WERI-Rb-1 (cell line): Measurements from ENCODE around the gene TUBB4A.

ENCODE experiments used
- DNase-seq: peaks from one replicate; pipeline ENCODE4 v3.0.0-alpha.2; 2020
- H3K27ac ChIP-seq: fragments of 250-450 bp; sonication (Bioruptor Pico); 2 replicates; pipeline ENCODE4 v1.5.1; 2020; ENCODE audit warnings: mild to moderate bottlenecking, moderate library complexity
- H3K27me3 ChIP-seq: fragments of 250-450 bp; sonication (Bioruptor Pico); 2 replicates; pipeline ENCODE4 v1.5.1; 2021; ENCODE audit warnings: mild to moderate bottlenecking, low read depth, moderate library complexity; ENCODE audit not compliant: insufficient read depth, severe bottlenecking
- H3K36me3 ChIP-seq: fragments of 250-450 bp; sonication (Bioruptor Pico); 2 replicates; pipeline ENCODE4 v1.5.1; 2020; ENCODE audit warnings: mild to moderate bottlenecking, moderate library complexity
- H3K4me3 ChIP-seq: 2 replicates; pipeline ENCODE4 v1.5.1; 2011; ENCODE audit warnings: low read depth, mild to moderate bottlenecking, control low read depth, low read length
- H3K9me3 ChIP-seq: fragments of 250-450 bp; sonication (Bioruptor Pico); 2 replicates; pipeline ENCODE4 v1.5.1; 2021; ENCODE audit warnings: mild to moderate bottlenecking, moderate library complexity; ENCODE audit not compliant: severe bottlenecking
- CTCF ChIP-seq: IDR thresholded peaks from 2 replicates; pipeline ENCODE4 v1.5.1; 2011; ENCODE audit warnings: low read depth, mild to moderate bottlenecking, control low read depth, inconsistent platforms, low read length

The TUBB4A gene

DNA sequence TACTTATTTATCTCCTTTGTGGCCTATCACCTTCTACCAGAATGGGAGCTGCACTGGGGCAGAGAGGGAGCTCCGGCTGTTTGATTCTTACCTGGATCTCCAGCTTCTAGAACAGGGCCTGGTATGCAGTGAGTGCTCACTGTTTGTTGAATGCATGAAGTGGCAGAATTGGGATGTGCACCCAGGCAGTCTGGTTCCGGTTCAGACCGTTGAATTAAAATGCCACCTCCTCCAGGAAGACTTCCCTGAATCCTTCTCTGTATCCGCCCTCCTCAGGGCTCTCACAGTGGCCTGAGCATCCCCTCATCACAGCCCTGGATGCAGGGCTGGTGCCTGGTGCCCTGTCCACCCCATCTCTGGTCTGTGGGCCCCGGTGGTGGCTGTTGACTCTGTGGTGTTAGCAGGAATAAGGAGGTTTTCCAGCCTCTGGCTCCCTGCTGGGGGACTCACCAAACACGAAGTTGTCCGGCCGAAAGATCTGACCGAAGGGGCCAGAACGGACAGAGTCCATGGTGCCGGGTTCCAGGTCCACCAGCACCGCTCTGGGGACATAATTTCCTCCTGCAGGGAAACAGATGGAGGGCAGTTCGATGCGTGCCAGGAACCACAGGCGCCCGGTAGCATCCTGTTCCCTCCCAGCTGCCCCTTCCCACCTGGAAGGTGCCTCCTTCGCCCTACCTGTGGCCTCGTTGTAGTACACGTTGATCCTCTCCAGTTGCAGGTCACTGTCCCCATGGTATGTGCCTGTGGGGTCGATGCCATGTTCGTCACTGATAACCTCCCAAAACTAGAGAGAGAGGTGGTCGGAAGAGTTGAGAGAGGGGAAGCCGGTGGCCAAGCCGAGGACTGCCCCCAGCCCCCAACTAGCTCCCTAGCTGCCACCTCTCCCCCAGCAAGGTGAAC lies 1.0 kb downstream of the TUBB4A start:
- H3K27ac ChIP-seq = no peak overlapping the region
- H3K9me3 ChIP-seq = no peaks in the 10 kb centered on the region
- H3K4me3 ChIP-seq = peak overlapping the region; percentile 76
- TF ChIP-seq CTCF = no peak
- no peak for DNase-seq
- no peaks in the 10 kb centered on the region for H3K36me3 ChIP-seq
- no peaks in the 10 kb centered on the region for H3K27me3 ChIP-seq

DNA sequence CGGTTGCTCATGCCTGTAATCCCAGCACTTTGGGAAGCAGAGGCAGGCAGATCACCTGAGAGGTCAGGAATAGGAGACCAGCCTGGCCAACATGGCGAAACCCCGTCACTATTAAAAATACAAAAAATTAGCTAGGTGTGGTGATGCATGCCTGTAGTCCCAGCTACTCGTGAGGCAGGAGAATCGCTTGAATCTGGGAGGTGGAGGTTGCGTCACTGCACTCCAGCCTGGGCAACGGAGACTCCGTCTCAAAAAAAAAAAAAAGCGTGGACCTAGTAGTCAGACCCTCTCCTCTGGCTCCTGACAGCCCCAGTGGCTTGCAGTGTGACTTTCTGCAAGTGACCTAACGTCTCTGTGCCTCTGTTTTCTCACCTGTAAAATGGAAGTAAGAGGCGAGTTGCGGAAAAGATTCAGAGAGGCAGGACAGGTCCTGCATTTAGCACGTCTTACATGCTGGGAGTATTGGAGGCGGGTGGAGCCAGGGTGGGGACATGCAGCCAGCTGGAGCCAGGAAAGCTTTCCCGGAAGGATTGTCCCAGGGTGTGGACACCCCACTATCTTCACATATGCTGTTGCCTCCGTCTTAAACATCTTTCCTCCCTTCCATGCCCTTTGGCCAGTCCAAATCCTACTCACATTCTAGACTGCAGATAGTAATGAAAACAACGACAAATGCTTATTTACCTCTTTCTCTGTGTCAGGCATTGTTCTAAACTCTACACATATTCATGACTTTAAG lies 2.9 kb downstream of the TUBB4A start:
- no peak for TF ChIP-seq CTCF
- H3K9me3 ChIP-seq = no peaks in the 10 kb centered on the region
- no peak overlapping the region for H3K4me3 ChIP-seq
- H3K27ac ChIP-seq = no peak overlapping the region
- no peaks in the 10 kb centered on the region for H3K36me3 ChIP-seq
- DNase-seq = no peak
- H3K27me3 ChIP-seq = no peaks in the 10 kb centered on the region

DNA sequence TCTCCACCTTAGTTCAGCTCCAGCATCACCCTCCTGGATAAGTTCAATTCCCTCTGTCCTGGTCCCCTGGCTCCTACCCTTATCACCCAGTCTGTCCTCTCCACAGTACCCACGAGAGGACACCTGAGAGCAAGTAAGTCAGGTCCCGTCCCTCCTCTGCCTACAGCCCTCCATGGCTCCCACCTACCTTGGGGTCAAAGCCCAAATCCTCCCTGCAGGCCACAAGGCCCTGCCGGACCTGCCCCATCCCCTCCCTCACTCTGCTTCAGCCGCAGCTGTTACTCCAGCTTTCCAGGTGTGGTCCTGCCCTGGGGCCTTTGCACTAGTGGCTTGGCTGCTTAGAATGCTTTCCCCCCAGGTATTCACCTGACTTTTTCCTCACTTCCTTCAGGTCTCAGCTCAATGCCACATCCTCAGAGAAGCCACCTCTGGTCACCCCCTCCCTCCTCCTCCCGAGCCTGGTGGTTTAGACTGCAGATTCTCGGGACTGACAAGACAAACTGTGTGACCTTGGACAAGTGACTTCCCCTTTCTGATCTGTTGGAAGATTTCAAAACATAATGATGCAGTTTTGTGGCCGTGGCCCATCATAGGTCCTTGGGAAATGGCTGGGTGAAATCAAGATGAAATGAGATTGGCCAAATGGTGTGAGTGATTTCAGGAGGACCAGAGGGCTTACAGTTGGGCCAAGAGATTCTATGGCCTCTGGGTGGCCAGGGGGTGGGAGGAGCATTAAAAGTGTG lies 3.6 kb downstream of the TUBB4A start:
- DNase-seq = no peak
- no peak for TF ChIP-seq CTCF
- Histone ChIP-seq H3K36me3 (no peaks in the 10 kb centered on the region), H3K4me3 (no peak overlapping the region), H3K27ac (no peak overlapping the region), H3K27me3 (no peaks in the 10 kb centered on the region), H3K9me3 (no peaks in the 10 kb centered on the region)

GRCh38 chr19:6495947-6496346 lies 6.2 kb downstream of the TUBB4A start:
- Histone ChIP-seq H3K27ac (no peak overlapping the region), H3K27me3 (no peaks in the 10 kb centered on the region), H3K9me3 (peaks cover 2% of the 10 kb centered on the region), H3K4me3 (no peak overlapping the region), H3K36me3 (no peaks in the 10 kb centered on the region)
- DNase-seq = no peak
- no peak for TF ChIP-seq CTCF

GRCh38 chr19:6494438-6495036 lies 7.6 kb downstream of the TUBB4A start:
- Histone ChIP-seq H3K9me3 (peaks cover 3% of the 10 kb centered on the region), H3K4me3 (no peak overlapping the region), H3K27ac (no peak overlapping the region), H3K36me3 (no peaks in the 10 kb centered on the region), H3K27me3 (no peaks in the 10 kb centered on the region)
- TF ChIP-seq CTCF = no peak
- no peak for DNase-seq
